ENCODE results near the gene OR2AT4.
"Not testable (repeated sequence)": the region's sequence is repeated elsewhere in the genome, so short reads cannot be mapped to it uniquely, and the experiment has no call there.

Gene OR2AT4

GRCh38 chr11:75068559-75068958 lies 28.1 kb downstream of the OR2AT4 start:
- DNase-seq (no peak), ATAC-seq (replicated peaks) (no peak)
- no peak overlapping the region for H3K27ac Mint-ChIP-seq
- H3K4me3 Mint-ChIP-seq, result no peak overlapping the region
- peaks cover 27 to 39% of the 10 kb centered on the region in 2 donors for H3K27me3 Mint-ChIP-seq
- H3K36me3 Mint-ChIP-seq, result no peaks in the 10 kb centered on the region
- peaks cover 0 to 3% of the 10 kb centered on the region in 2 donors for H3K9me3 Mint-ChIP-seq
- H3K4me1 Mint-ChIP-seq, result no peaks in the 10 kb centered on the region

- no peak overlapping the region for H3K27ac Mint-ChIP-seq
- peaks cover 0 to 3% of the 10 kb centered on the region in 2 donors for H3K9me3 Mint-ChIP-seq
- no peak for DNase-seq
- H3K27me3 Mint-ChIP-seq, result peaks cover 18 to 32% of the 10 kb centered on the region in 2 donors
- no peaks in the 10 kb centered on the region for H3K4me1 Mint-ChIP-seq
- no peak for ATAC-seq (replicated peaks)
- no peak overlapping the region for H3K4me3 Mint-ChIP-seq
- no peaks in the 10 kb centered on the region for H3K36me3 Mint-ChIP-seq
Observed at GRCh38 chr11:75066061-75066460, 30.6 kb downstream of the OR2AT4 start.

- DNase-seq (no peak), ATAC-seq (replicated peaks) (no peak)
- Mint-ChIP-seq H3K36me3 (no peaks in the 10 kb centered on the region), H3K27ac (no peak overlapping the region), H3K9me3 (peaks cover 0 to 3% of the 10 kb centered on the region in 2 donors), H3K27me3 (peaks cover 20 to 31% of the 10 kb centered on the region in 2 donors), H3K4me1 (no peaks in the 10 kb centered on the region), H3K4me3 (no peak overlapping the region)
Observed at GRCh38 chr11:75063741-75064314, 32.8 kb downstream of the OR2AT4 start.

GRCh38 chr11:75059299-75059698 lies 37.4 kb downstream of the OR2AT4 start:
- no peak for DNase-seq
- Mint-ChIP-seq H3K9me3 (no peaks in the 10 kb centered on the region), H3K4me3 (no peak overlapping the region), H3K4me1 (no peaks in the 10 kb centered on the region), H3K27me3 (peaks cover 13 to 25% of the 10 kb centered on the region in 2 donors), H3K36me3 (peaks cover 0 to under 1% of the 10 kb centered on the region in 2 donors), H3K27ac (no peak overlapping the region)
- no peak for ATAC-seq (replicated peaks)

GRCh38 chr11:75056814-75057213 lies 39.9 kb downstream of the OR2AT4 start:
- Mint-ChIP-seq H3K9me3 (peaks cover 3 to 7% of the 10 kb centered on the region in 2 donors), H3K4me3 (no peak overlapping the region), H3K36me3 (peaks cover 4 to 16% of the 10 kb centered on the region in 2 donors), H3K27me3 (peaks cover 13 to 16% of the 10 kb centered on the region in 2 donors), H3K27ac (no peak overlapping the region), H3K4me1 (no peaks in the 10 kb centered on the region)
- DNase-seq (no peak), ATAC-seq (replicated peaks) (no peak)

- H3K9me3 Mint-ChIP-seq, result peaks cover 6 to 9% of the 10 kb centered on the region in 2 donors
- no peak for DNase-seq
- H3K27ac Mint-ChIP-seq, result no peak overlapping the region
- no peak overlapping the region for H3K4me3 Mint-ChIP-seq
- H3K27me3 Mint-ChIP-seq, result peaks cover 13 to 14% of the 10 kb centered on the region in 2 donors
- peaks cover 10 to 11% of the 10 kb centered on the region in 2 donors for H3K4me1 Mint-ChIP-seq
- peaks cover 4 to 19% of the 10 kb centered on the region in 2 donors for H3K36me3 Mint-ChIP-seq
- ATAC-seq (replicated peaks), result no peak
Observed at GRCh38 chr11:75055511-75055910, 41.2 kb downstream of the OR2AT4 start.

DNA sequence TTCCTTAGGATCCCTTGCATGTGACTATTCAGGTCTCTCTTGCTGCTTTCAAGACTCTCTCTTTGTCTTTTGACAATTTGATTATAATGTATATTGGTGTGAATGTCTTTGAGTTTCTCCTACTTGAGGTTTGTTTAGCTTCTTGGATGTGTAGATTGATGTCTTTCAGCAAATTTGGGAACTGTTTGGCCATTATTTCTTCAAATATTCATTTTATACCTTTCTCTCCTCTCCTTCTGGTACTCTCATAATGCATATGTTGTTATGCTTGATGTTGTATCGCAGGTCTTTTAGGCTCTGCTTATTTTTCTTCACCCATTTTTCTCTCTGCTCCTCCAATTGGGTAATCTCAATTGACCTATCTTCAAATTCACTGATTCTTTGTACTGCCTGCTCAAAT lies 44.2 kb downstream of the OR2AT4 start:
- Mint-ChIP-seq H3K9me3 (peaks cover 11 to 13% of the 10 kb centered on the region in 2 donors), H3K36me3 (peaks cover 4 to 24% of the 10 kb centered on the region in 2 donors), H3K4me3 (no peak overlapping the region), H3K27me3 (no peaks in the 10 kb centered on the region), H3K4me1 (peaks cover 29 to 37% of the 10 kb centered on the region in 2 donors), H3K27ac (no peak overlapping the region)
- DNase-seq (no peak), ATAC-seq (replicated peaks) (no peak)

DNA sequence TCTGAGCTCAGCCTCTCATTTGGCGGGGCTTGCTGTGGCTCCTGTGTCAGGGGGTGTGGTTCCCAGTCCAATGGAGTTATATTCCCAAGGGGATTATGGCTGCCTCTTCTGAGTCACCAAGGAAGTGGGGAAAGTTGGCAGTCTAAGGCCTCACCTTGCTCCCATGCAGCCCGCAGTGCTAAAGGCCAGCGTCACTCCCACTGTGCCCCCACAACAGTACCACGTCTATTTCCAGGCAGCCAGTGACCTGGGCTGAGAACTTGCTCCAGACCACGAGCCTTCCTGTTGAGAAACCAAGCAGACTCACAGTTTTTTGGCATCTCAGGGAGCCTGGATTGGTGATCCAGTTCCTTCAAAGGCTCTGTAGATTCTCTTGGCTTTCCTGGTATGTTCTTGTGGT lies 45.6 kb downstream of the OR2AT4 start:
- Mint-ChIP-seq H3K27me3 (no peaks in the 10 kb centered on the region), H3K4me1 (peaks cover 31 to 37% of the 10 kb centered on the region in 2 donors), H3K4me3 (peak overlapping the region in 1 of 2 donors; percentile 17), H3K27ac (peak overlapping the region; percentile 94), H3K36me3 (peaks cover 4 to 24% of the 10 kb centered on the region in 2 donors), H3K9me3 (peaks cover 11 to 13% of the 10 kb centered on the region in 2 donors)
- peak; percentile 60 to 79 for ATAC-seq (replicated peaks)
- peak; percentile 31 for DNase-seq

DNA sequence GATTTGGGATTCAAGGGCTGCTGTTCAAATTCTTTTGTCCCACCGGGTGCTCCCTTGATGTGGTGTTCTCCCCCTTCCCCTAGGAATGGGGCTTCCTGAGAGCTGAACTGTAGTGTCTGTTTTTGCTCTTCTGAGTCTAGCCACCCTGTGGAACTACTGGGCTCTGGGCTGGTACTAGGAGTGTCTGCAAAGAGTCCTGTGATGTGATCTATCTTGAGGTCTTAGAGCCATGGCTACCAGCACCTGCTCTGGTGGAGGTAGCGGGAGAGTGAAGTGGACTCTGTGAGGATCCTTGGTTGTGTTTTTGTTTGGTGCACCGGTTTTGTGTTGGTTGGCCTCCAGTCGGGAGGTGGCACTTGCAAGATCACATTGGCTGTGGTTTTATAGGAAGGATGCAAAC lies 46.2 kb downstream of the OR2AT4 start:
- H3K4me3 Mint-ChIP-seq, result peak overlapping the region; percentile 17 to 46
- no peaks in the 10 kb centered on the region for H3K27me3 Mint-ChIP-seq
- peak overlapping the region; percentile 94 for H3K27ac Mint-ChIP-seq
- peaks cover 4 to 24% of the 10 kb centered on the region in 2 donors for H3K36me3 Mint-ChIP-seq
- no peak for DNase-seq
- H3K4me1 Mint-ChIP-seq, result peaks cover 31 to 37% of the 10 kb centered on the region in 2 donors
- H3K9me3 Mint-ChIP-seq, result peaks cover 11 to 13% of the 10 kb centered on the region in 2 donors
- peak; percentile 30 to 40 for ATAC-seq (replicated peaks)

DNA sequence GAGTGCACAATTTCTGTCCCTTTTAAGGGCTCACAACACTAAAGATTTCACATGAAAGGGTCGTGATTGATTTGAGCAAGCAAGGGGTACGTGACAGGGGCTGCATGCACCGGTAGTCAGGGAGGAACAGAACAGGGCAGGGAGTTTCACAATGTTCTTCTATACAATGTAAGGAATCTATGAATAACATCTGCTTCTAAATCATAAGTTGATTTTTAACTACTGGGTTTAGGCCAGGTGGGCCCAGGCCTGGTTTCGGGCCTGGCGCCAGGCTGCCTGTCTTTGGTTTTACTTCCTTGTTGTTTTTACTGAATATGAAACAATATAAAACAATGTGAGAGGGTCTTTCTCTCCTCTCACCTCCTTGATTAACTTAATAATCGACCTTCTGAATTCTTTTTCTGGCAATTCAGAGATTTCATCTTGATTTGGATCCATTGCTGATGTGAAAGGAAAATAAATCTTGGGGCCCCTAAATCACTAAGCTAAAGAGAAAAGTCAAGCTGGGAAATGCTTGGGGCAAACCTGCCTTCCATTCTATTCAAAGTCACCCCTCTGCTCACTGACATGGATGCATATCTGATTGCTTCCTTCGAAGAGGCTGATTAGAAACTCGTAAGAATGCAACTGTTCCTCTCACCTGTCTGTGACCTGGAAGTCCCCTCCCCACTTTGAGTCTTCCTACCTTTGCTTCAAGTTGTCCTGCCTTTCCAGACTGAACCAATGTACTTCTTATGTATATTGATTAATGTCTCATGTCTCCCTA lies 47.0 kb downstream of the OR2AT4 start:
- Mint-ChIP-seq H3K4me3 (peak overlapping the region; percentile 55 to 70), H3K27ac (peak overlapping the region; percentile 94), H3K9me3 (peaks cover 11 to 13% of the 10 kb centered on the region in 2 donors), H3K36me3 (peaks cover 4 to 24% of the 10 kb centered on the region in 2 donors), H3K4me1 (peaks cover 31 to 37% of the 10 kb centered on the region in 2 donors)
- peak; percentile 57 for DNase-seq
- H3K27me3 Mint-ChIP-seq, result not testable (repeated sequence)
- peak; percentile 70 to 75 for ATAC-seq (replicated peaks)

- no peak for DNase-seq
- Mint-ChIP-seq H3K4me1 (peaks cover 36 to 37% of the 10 kb centered on the region in 2 donors), H3K9me3 (peaks cover 6 to 7% of the 10 kb centered on the region in 2 donors), H3K36me3 (peaks cover 0 to 8% of the 10 kb centered on the region in 2 donors), H3K27me3 (no peaks in the 10 kb centered on the region), H3K27ac (no peak overlapping the region), H3K4me3 (no peak overlapping the region)
- no peak for ATAC-seq (replicated peaks)
Observed at GRCh38 chr11:75047191-75047590, 49.5 kb downstream of the OR2AT4 start.

DNA sequence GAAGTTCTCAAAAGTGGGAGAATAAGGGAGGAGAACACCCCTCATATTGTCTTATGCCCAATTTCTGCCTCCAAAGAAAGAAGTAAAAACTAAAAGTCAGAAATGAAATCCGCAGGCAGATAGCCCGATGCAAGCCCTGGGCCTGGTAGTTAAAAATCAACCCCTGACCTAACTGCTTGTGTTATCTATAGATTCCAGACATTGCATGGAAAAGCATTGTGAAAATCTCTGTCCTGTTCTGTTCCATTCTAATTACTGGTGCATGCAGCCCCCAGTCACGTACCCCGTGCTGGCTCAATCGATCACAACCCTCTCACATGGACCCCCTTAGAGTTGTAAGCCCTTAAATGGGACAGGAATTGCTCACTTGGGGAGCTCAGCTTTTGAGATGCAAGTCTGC lies 50.0 kb downstream of the OR2AT4 start:
- DNase-seq; H3K9me3 Mint-ChIP-seq; H3K36me3 Mint-ChIP-seq; H3K4me3 Mint-ChIP-seq; ATAC-seq (replicated peaks); H3K27ac Mint-ChIP-seq; H3K27me3 Mint-ChIP-seq: not testable (repeated sequence)
- peaks cover 35 to 37% of the 10 kb centered on the region in 2 donors for H3K4me1 Mint-ChIP-seq

DNA sequence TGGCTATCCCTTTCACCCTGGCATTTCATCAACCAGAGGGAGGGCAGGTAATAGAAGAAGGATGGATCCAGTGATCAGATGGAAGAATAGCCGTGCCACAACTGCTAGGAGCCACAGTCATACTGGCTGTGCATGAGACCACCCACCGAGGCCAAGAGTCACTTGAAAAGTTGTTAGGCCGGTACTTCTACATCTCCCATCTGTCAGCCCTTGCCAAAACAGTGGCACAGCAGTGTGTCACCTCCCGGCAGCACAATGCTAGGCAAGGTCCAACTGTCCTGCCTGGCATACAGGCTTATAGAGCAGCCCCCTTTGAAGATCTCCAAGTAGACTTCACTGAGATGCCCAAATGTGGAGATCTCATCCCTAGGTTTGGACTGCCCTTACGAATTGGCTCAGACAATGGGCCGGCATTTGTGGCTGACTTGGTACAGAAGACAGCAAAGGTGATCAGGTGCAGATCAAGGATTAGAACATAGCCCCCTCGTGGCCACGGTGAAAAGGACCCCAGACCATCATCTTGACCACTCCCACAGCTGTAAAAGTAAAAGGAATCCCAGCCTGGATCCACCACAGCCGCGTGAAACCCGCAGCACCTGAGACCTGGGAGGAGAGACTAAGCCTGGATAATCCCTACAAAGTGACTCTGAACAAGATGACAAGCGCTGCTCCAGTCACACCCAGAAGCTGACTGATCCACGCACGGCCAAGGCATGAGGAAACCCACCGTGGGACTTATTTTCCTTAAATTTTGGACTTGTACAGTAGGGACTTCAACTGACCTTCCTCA lies 52.1 kb downstream of the OR2AT4 start:
- peaks cover 10 to 11% of the 10 kb centered on the region in 2 donors for H3K27me3 Mint-ChIP-seq
- peaks cover 11 to 17% of the 10 kb centered on the region in 2 donors for H3K36me3 Mint-ChIP-seq
- ATAC-seq (replicated peaks); DNase-seq; H3K4me3 Mint-ChIP-seq; H3K27ac Mint-ChIP-seq: not testable (repeated sequence)
- H3K4me1 Mint-ChIP-seq, result peaks cover 17 to 20% of the 10 kb centered on the region in 2 donors
- H3K9me3 Mint-ChIP-seq, result peaks cover 11 to 14% of the 10 kb centered on the region in 2 donors

DNA sequence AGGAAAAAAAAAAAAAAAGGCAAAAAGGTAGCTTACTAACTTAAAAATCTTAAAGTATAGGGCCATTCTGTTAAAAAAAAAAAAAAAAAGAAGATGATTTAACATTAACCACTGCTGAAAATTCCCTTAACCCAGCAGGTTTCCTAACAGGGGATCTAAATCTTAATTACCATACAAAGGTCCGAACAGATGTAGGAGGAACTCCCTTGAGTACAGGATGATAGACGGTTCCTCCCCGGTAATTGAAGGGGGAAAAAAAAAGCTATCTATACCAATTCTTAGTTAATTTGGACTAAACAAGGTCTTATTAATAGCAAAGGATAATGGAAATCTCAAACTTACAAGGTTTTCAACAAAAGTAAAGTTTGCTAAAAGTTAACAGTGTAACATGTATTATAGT lies 54.9 kb downstream of the OR2AT4 start:
- ATAC-seq (replicated peaks), result not testable (repeated sequence)

More for the DNA sequence above, 54.9 kb downstream of the OR2AT4 start:
- H3K4me3 Mint-ChIP-seq, H3K4me1 Mint-ChIP-seq, H3K27ac Mint-ChIP-seq, DNase-seq, H3K9me3 Mint-ChIP-seq: not testable (repeated sequence)
- H3K36me3 Mint-ChIP-seq, result peaks cover 13 to 14% of the 10 kb centered on the region in 2 donors
- peaks cover 10 to 11% of the 10 kb centered on the region in 2 donors for H3K27me3 Mint-ChIP-seq
